ENCODE measurements around the gene RFX3.

The RFX3 gene

DNA sequence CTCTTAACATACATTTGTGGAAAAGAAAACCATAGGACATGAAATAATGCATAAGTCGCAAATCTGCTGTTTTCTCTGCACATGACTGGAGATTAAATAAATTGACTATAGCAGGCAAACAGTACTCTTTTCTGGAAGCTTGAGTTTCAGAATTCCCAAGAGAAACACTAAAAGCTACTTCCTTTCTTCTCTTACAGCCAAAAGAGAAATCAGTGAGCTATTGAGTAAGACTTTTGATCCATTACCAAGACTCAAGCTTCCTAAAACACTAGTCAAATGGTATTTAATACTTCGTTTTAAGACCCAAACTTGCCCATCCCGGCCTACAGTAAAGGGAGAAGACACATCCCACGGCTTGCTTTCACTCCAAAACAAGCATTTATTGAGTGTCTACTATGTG lies 346.1 kb downstream of the RFX3 start:
- Mint-ChIP-seq H3K27ac (no peak overlapping the region), H3K9me3 (no peaks in the 10 kb centered on the region), H3K36me3 (ENCODE audit: low read depth) (no peaks in the 10 kb centered on the region), H3K4me3 (no peak overlapping the region), H3K4me1 (ENCODE audit: low read depth) (no peaks in the 10 kb centered on the region), H3K27me3 (ENCODE audit: low read depth) (peaks cover 55% of the 10 kb centered on the region)
- DNase-seq (ENCODE audit: low spot score) = no peak

DNA sequence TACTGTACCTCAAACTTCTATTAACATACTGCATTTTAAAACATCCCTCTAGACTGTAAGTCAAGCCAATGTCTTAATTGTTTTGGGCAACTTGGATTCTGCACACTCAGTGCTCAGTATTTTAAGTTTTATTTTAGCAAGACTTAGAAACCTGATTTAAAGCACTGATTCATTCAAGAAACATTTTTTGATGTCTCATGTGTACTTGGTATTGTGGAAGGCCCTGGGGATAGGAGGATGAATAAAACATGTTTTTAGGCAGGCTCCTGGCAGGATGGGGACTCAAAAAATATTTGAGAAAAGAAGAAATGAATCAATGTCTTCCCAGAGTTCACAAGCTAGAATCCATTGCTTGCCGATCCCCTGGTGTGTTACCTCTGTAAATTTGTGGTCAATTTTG lies 347.9 kb downstream of the RFX3 start:
- no peaks in the 10 kb centered on the region for H3K9me3 Mint-ChIP-seq
- H3K36me3 Mint-ChIP-seq (ENCODE audit: low read depth) = no peaks in the 10 kb centered on the region
- H3K4me3 Mint-ChIP-seq = no peak overlapping the region
- H3K27me3 Mint-ChIP-seq (ENCODE audit: low read depth) = peaks cover 58% of the 10 kb centered on the region
- DNase-seq (ENCODE audit: low spot score) = no peak
- no peaks in the 10 kb centered on the region for H3K4me1 Mint-ChIP-seq (ENCODE audit: low read depth)
- H3K27ac Mint-ChIP-seq = no peak overlapping the region

DNA sequence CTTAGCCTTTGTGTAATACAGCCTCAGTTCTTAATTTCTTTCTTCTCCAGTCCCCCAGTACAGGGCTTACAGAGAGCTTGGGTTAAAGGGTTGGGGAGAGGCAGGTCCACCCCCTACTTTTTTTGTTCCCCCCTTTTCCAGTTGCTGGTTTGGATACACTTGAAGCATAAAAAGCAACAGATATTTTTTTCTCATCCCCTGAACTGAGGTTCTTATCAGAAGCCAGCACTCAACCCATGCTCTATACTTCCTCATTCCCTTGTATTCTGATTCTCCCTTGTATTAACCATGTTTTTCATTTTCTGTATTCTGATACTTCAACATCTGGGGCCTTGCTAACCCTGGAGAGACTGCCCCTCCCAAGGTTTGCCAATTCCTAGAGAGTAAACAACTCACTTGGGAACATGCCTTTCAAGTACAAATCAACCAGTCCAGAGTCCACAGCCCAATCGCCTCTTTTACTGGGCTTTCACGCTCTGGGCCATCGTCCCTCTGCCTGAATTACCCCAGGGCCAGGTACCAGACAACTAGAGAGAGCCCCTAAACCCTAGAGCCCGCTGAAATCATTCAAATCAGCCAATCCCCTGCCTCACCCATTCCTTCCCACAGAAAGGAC lies 348.5 kb downstream of the RFX3 start:
- Mint-ChIP-seq H3K27me3 (ENCODE audit: low read depth) (peaks cover 54% of the 10 kb centered on the region), H3K36me3 (ENCODE audit: low read depth) (no peaks in the 10 kb centered on the region), H3K4me3 (no peak overlapping the region), H3K9me3 (no peaks in the 10 kb centered on the region), H3K4me1 (ENCODE audit: low read depth) (no peaks in the 10 kb centered on the region), H3K27ac (no peak overlapping the region)
- DNase-seq (ENCODE audit: low spot score) = no peak

DNA sequence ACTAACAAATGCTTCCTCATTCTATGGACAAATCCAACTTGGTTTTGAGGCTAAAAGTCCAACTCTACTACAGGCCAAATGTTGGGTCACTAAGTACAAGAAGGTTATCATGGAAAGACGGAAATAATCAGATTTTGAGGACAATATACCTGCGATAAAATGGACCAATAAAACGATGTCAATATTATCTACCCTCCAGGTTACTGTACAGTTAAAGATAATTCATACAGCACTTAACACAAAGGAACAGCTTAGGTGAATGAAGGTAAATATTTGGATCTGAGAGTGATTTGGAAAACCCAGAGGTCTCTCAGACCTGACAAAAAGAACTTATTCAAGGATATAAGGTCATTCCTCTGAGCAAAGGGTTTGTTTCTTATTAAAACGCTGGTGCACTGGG lies 352.4 kb downstream of the RFX3 start:
- Mint-ChIP-seq H3K9me3 (no peaks in the 10 kb centered on the region), H3K27me3 (ENCODE audit: low read depth) (peaks cover 38% of the 10 kb centered on the region), H3K27ac (no peak overlapping the region), H3K36me3 (ENCODE audit: low read depth) (no peaks in the 10 kb centered on the region), H3K4me1 (ENCODE audit: low read depth) (no peaks in the 10 kb centered on the region), H3K4me3 (no peak overlapping the region)
- DNase-seq (ENCODE audit: low spot score) = no peak

DNA sequence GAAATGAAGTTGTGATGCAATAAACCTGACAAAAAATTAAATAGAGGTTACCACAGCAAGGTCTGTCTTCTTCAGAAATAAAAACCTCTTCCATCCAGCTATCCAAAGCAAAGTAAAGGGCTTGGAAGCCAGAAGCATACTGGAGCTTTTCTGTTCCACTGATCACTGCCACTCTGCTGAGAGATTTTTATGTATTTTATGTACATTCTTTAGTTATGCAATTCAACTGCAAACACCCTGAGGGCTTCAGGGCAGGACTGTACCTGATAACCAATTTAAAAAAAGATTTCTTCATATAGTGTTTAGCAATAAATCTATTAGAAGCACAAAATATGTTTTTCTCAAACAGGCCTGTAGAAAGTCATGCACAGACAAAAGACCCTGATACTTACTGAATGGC lies 355.0 kb downstream of the RFX3 start:
- Mint-ChIP-seq H3K9me3 (no peaks in the 10 kb centered on the region), H3K27ac (no peak overlapping the region), H3K36me3 (ENCODE audit: low read depth) (no peaks in the 10 kb centered on the region), H3K4me3 (no peak overlapping the region), H3K4me1 (ENCODE audit: low read depth) (no peaks in the 10 kb centered on the region), H3K27me3 (ENCODE audit: low read depth) (peaks cover 42% of the 10 kb centered on the region)
- DNase-seq (ENCODE audit: low spot score) = no peak

Measured in T-helper 2 cell treated with Interferon-gamma antibody and Interleukin-4, amounts not matched to agents 5 μg/mL and 100 μg/mL, for 36 hours (primary cell).